OCI-M2 (cell line): ENCODE results near the gene SKIC2.

Experiments used
- DNase-seq: peaks from one replicate; lab custom pipeline; 2025; ENCODE audit not compliant: unreplicated experiment; lab: John Stamatoyannopoulos, UW

Gene SKIC2

DNA sequence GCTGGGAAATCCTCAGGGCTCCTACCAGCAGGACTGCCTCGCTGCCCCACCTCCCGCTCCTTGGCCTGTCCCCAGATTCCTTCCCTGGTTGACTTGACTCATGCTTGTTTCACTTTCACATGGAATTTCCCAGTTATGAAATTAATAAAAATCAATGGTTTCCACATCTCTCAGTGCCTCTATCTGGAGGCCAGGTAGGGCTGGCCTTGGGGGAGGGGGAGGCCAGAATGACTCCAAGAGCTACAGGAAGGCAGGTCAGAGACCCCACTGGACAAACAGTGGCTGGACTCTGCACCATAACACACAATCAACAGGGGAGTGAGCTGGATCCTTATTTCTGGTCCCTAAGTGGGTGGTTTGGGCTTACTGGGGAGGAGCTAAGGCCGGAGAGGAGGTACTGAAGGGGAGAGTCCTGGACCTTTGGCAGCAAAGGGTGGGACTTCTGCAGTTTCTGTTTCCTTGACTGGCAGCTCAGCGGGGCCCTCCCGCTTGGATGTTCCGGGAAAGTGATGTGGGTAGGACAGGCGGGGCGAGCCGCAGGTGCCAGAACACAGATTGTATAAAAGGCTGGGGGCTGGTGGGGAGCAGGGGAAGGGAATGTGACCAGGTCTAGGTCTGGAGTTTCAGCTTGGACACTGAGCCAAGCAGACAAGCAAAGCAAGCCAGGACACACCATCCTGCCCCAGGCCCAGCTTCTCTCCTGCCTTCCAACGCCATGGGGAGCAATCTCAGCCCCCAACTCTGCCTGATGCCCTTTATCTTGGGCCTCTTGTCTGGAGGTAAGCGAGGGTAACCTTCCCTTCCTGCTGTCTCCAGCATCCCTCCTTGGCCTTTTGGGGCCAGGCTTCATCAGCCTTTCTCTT, 13.2 kb upstream of the SKIC2 start, which contains the start of gene CFB:
TSS of gene CFB (plus strand) at position 589 of the 863 bp plus-strand sequence. CDS start at position 716, 127 bp downstream.
- DNase-seq = no peak

DNA sequence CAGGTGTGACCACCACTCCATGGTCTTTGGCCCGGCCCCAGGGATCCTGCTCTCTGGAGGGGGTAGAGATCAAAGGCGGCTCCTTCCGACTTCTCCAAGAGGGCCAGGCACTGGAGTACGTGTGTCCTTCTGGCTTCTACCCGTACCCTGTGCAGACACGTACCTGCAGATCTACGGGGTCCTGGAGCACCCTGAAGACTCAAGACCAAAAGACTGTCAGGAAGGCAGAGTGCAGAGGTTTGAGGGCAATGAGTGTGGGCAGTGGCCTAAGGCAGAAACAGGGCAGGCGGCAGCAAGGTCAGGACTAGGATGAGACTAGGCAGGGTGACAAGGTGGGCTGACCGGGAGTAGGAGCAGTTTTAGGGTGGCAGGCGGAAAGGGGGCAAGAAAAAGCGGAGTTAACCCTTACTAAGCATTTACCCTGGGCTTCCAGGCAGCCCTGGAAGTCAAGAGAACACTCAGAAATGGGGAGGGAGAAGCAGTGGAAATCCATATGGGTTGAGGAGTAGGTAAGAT, 12.5 kb upstream of the SKIC2 start:
- no peak for DNase-seq

DNA sequence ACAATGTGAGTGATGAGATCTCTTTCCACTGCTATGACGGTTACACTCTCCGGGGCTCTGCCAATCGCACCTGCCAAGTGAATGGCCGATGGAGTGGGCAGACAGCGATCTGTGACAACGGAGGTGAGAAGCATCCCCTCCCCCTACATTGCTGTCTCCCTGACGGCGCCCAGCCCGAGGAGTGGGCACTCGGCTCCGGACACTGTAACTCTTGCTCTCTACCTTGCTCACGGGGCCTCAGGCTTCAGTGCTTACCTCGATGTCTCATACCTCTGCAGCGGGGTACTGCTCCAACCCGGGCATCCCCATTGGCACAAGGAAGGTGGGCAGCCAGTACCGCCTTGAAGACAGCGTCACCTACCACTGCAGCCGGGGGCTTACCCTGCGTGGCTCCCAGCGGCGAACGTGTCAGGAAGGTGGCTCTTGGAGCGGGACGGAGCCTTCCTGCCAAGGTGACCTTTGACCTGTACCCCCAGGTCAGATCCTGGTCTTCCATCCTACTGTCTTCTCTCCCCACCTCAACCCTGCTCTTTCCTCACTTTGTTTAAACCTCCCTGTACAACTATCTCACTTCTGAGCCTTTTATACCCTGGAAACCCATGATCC, 11.8 kb upstream of the SKIC2 start:
- no peak for DNase-seq

DNA sequence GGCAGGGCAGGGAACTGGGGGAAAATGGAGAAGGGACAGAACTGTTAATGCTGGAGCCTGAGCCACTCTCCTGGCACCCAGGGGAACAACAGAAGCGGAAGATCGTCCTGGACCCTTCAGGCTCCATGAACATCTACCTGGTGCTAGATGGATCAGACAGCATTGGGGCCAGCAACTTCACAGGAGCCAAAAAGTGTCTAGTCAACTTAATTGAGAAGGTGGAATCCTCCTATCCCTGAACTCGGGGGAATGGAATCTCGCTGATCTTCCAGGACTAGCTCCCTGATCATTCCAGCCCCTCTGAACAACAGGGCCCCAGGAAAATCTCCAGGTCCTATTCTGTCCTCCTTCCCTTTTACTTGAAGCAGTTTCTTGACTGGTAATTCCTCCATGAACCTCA, 11.1 kb upstream of the SKIC2 start:
- no peak for DNase-seq

DNA sequence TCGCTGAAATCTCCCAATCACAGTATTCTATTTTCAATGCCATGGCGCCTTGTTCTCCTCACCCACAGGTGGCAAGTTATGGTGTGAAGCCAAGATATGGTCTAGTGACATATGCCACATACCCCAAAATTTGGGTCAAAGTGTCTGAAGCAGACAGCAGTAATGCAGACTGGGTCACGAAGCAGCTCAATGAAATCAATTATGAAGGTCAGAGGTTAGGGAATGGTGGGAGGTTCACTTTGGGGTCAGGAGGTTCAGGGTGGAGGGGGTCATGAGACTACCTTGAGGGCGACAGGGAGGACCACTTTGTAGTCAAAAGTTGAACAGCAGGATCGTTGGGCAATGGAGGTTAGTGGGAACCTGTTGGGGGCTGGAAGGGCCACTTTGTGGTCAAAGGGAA, 10.7 kb upstream of the SKIC2 start:
- no peak for DNase-seq

DNA sequence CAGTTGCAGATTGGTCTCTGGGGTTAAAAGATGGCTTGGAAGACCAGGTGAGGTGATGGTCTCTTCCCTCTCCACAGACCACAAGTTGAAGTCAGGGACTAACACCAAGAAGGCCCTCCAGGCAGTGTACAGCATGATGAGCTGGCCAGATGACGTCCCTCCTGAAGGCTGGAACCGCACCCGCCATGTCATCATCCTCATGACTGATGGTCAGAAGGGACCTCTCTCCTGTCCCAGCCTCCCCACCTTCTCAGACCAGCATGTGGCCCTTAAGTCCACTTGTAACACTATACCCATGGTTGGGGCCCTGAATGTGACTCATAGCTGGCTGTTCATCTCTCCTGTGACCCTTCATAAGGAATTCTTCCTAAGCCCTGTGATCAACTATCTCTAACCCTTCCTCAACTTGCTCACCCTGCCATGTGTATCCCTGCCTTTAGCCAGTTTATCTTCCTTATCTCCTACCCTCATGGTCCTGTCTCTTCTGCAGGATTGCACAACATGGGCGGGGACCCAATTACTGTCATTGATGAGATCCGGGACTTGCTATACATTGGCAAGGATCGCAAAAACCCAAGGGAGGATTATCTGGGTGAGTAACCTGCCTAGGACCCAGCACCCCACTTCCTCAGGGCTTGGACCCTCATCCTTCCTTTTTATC, 10.1 kb upstream of the SKIC2 start:
- DNase-seq = no peak

DNA sequence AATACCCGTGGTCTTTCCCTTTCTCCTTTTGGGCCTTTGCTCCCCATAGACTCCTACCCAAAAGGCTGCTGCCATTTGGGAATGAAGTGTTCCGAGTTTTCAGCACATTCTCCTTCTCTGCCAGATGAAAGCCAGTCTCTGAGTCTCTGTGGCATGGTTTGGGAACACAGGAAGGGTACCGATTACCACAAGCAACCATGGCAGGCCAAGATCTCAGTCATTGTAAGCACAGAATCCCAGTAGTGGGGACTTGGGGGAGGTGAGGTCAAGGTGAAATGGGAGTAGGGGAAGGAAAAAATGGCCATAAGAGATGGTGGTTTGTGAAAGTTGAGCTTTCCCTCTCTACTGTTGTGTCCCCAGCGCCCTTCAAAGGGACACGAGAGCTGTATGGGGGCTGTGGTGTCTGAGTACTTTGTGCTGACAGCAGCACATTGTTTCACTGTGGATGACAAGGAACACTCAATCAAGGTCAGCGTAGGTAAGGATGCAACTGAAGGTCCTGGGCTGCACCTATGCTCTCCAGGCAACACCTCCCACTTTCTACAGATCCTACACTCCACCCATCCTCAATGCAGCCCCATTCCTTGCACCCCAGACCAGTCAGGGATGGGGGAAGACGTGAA, 8.9 kb upstream of the SKIC2 start:
- no peak for DNase-seq

DNA sequence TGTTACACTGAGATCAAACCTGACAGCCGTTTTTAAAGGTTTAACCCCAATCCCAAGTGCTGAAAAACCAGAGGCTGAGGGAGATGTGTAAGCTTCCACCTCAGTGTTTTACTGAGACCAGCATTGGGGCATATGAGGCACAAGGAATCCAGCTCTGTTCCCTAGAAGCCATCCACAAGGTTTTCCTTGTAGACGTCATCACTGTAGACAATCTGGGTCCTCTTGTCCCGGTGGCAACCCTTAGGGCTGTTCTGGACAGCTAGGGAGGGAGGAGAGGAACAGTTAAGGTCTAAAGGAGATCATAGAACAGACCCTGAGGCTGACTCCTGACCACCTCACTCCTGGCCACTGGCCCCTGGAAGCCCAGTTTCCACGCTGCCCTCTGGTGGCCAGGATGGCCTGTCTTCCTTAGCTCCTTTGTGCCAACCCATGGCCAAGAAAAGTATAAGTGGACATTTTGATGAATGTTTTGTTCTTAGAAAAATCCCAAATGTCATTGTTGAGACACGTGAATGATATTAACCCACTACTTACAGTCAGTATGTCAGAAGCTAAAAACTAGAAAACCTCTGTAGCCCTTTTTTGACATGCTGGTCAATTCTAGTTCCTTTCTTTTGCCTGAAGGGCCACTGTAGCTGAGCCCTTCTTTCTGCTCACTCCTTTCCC, 6.7 kb upstream of the SKIC2 start:
- DNase-seq = no peak

DNA sequence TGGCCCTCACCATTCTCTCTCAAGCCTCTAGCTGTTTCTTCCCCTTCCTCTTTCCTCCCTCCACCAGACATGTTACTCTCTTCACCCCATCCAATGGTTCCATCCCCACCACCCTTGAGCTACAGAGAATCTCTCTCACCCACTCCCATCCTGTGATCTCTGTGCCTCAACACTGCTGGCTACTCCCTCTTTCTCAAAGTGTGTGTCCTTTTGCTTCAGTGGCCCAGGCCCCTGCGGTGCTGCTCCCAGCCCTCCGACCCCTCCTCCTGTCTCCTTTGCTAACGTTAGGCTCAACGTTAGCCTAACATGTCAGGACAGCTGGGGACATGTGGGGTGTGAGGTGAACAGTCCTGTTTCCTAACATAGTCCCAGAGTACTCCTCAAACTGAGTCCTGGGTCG, 6.1 kb upstream of the SKIC2 start:
- no peak for DNase-seq

DNA sequence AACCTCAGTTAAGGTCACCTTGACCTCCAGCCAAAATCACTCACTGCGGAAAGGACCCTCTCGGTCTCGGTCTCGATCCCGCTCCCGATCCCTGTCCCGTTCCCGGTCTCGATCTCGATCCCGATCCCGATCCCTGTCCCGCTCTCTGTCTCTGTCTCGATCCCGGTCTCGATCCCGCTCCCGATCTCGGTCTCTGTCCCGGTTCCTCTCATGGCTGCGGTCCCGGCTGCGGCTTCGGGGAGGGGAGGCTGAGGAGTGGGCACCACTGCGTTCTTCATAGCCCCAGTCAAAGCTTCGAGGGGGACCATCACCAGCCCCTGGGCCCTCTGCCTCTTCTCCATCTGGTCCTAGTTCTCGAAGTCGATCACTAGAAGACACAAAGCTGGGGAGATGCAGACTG, 4.5 kb upstream of the SKIC2 start:
- no peak for DNase-seq

DNA sequence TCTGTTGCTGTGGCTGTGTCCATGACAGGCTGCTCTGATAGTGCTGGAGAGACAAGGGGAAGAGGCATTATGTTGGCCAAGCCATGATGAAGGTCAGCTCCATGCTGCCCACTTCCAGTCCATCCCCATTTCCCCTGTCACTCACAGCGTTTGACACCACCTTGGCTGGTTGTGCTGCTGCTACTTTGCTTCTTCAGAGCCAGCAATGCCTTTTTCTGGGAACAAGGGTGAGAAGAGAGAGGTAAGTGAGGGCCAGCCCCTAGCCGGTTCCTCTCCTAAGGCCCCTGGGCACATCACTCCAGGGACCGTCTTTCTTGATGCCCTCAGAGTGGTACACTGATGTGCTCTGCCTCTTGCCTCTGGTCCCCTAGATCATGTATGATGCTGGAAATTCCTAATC, 2.2 kb upstream of the SKIC2 start:
- no peak for DNase-seq

DNA sequence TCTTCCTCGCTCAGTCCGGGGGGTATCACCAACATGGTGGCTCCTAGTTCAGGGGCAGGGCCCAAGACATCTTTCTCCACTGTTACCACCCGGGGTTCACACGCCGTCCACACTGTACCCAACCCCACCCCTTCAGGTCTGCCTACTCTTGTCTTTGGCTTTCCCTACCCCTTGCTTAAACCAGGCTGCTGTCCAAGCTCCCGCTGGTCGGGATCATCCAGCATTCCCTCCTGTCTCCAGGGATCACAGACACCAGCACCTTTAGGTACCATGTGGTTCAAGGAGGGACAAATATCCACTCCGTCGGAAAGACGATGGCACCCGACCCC, 599 bp upstream of the SKIC2 start:
- DNase-seq = no peak

DNA sequence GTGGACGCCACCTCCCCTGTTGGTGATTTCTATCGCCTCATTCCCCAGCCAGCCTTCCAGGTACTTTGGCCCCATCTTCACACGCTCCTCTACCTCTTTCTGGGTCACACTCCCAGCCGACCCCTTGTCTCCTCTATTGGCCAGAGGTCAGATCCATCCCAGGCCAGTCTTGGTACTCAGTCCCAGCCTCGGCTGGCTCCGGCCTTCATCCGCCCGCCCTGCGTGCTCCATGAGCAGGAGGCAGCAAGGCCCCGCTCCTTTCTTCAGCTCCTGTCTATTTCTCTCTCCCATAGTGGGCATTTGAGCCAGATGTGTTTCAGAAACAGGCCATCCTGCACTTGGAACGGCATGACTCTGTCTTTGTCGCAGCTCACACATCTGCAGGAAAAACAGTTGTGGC, 2.6 kb downstream of the SKIC2 start:
- no peak for DNase-seq

DNA sequence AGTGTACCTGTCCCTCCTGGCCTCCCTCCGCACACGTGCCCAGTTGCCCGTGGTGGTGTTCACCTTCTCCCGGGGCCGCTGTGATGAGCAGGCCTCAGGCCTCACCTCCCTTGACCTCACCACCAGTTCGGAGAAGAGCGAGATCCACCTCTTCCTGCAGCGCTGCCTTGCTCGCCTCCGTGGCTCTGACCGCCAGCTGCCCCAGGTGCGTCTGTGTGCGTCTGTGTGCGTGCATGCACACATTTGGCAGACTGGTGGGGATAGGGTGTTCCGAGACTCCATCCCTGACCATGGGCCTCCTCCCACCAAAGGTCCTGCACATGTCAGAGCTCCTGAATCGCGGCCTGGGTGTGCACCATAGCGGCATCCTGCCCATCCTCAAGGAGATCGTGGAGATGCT, 4.9 kb downstream of the SKIC2 start:
- no peak for DNase-seq

DNA sequence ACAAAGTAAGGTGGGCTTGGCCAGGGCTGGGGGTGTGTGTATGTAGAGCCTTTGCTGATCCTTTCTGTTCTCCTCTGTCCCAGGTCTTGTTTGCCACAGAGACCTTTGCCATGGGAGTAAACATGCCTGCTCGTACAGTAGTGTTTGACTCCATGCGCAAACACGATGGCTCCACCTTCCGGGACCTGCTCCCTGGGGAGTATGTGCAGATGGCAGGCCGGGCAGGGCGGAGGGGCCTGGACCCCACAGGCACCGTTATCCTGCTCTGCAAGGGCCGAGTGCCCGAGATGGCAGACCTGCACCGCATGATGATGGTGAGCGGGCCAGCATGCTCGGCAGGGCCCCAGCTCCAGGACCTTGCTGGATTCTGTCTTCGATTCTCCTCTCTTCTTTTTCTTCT, 6.7 kb downstream of the SKIC2 start:
- DNase-seq = no peak

DNA sequence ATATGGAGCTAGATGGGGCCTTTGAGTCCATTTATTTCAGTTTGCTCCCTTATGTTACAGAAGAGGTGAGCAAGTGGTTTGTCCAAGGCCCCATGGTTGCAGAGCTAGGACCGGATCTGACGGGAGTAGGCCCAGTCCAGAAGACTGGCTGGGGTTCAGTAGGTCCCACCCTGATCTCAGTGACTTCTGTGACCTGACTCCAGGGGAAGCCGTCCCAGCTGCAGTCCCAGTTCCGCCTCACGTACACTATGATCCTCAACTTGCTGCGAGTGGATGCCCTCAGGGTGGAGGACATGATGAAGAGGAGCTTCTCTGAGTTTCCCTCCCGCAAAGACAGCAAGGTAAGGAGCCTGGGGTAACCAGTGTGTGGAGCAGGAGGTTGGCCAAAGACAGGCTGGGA, 7.5 kb downstream of the SKIC2 start:
- DNase-seq = no peak

DNA sequence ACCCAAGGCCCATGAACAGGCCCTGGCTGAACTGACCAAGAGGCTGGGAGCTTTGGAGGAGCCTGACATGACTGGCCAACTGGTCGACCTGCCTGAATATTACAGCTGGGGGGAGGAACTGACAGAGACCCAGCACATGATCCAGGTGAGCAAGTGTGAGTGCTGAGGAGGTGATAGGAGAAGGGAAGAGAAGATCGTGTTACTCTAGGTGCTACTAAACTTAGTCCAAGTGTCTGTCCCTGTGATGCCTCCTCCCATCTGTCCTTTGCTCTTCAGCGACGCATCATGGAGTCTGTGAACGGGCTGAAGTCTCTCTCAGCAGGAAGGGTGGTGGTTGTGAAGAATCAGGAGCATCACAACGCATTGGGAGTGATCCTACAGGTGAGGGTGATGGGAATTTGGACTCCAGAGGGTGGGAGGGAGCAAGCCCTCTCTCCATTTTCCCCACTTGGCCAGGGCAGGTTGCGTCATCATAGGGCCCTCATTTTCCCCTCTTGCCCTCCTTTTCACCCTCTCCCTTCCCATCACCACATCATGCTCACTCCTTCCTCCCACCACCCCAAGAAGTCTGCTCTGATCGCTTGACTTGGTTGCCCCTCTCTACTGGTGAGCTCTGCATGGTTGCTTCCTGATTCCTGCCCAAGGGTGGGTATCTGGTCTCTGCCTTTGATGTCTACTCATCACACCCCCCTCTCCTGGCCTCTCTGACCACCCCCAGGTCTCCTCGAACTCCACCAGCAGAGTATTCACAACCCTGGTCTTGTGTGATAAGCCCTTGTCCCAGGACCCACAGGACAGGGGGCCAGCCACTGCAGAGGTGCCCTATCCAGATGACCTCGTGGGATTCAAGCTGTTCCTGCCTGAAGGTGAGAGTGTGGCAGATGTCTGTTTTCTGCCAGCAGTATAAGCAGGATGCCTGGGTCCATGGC, 8.3 kb downstream of the SKIC2 start:
- no peak for DNase-seq

DNA sequence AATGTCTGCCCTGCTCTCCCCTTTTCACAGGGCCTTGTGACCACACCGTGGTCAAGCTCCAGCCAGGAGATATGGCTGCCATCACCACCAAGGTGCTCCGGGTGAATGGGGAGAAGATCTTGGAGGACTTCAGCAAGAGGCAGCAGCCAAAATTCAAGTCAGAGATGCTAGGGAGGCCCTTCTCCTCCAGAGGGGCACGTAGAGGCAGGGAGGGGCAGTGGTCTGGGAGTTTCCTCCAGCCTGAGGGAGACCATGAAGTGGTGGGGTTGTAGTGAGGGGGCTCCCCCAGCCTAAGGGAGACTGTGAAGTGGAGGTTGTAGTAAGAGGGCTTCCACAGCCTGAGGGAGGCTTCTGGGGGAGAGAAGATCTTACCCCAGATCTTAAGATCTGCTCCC, 8.9 kb downstream of the SKIC2 start:
- no peak for DNase-seq

DNA sequence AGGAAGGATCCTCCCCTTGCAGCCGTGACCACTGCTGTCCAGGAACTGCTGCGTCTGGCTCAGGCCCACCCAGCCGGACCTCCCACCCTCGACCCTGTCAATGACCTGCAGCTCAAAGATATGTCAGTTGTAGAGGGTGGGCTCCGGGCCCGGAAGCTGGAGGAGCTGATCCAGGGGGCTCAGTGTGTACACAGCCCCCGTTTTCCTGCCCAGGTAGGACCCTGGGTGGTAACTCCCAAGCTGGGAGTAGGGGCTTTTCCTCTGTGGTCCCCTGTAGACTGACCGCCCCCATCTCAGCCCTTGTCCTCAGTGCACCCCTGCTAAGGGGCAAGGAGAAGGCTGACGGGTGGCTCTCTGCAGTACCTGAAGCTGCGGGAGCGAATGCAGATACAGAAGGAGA, 9.4 kb downstream of the SKIC2 start:
- DNase-seq = no peak
